GM12878 (cell line): ENCODE data around the gene CUEDC1.

Source experiments
- ATF2 ChIP-seq: IDR thresholded peaks from 2 replicates; pipeline ENCODE4 v1.6.1; 2012; ENCODE audit warnings: low read length, inconsistent platforms
- CTCF ChIP-seq, 3 experiments: IDR thresholded peaks in 2 of 3; conservative IDR thresholded peaks in 1 of 3; 2 replicates each; pipeline ENCODE4 v1.5.1; 2011; ENCODE audit warnings: low read depth in 3 of 3, low read length in 3 of 3, mild to moderate bottlenecking in 3 of 3, control low read depth in 2 of 3, moderate library complexity in 2 of 3, inconsistent platforms in 1 of 3, mixed read lengths in 1 of 3; ENCODE audit not compliant: control insufficient read depth in 2 of 3, insufficient read depth in 1 of 3; ENCODE audit errors: extremely low read depth in 1 of 3
- DPF2 ChIP-seq: fragments of 450-650 bp; IDR thresholded peaks from 2 replicates; pipeline ENCODE4 v1.6.1; 2017; ENCODE audit warnings: mild to moderate bottlenecking
- EP300 ChIP-seq, 2 experiments: fragments of 150-350 bp in 1 of 2; IDR thresholded peaks; 2 replicates each; pipeline ENCODE4 v1.6.1; 2011 to 2012; ENCODE audit warnings: low read depth in 2 of 2, low read length in 2 of 2, borderline replicate concordance in 1 of 2, improper control_type of control experiment in 1 of 2, inconsistent platforms in 1 of 2; ENCODE audit not compliant: control insufficient read depth in 1 of 2
- FOXK2 ChIP-seq: fragments of 450-650 bp; IDR thresholded peaks from 2 replicates; pipeline ENCODE4 v1.6.1; 2017; ENCODE audit warnings: mild to moderate bottlenecking, moderate library complexity
- HDAC2 ChIP-seq: fragments of 200-600 bp; sonication (generic); IDR thresholded peaks from 2 replicates; pipeline ENCODE4 v1.6.1; 2017
- NKRF ChIP-seq: fragments of 450-650 bp; conservative IDR thresholded peaks from 2 replicates; pipeline ENCODE4 v1.6.1; 2017; ENCODE audit warnings: mild to moderate bottlenecking, moderate library complexity
- POLR2AphosphoS5 ChIP-seq: IDR thresholded peaks from 2 replicates; pipeline ENCODE4 v1.6.1; 2011; ENCODE audit warnings: mild to moderate bottlenecking, low read length, inconsistent platforms
- REST ChIP-seq: IDR thresholded peaks from 2 replicates; pipeline ENCODE4 v1.6.1; 2012; ENCODE audit warnings: mild to moderate bottlenecking, low read depth, low read length
- SMAD1 ChIP-seq: fragments of 450-650 bp; IDR thresholded peaks from 2 replicates; pipeline ENCODE4 v1.6.1; 2018; ENCODE audit warnings: mild to moderate bottlenecking, low read depth; ENCODE audit not compliant: partially characterized antibody
- SMC3 ChIP-seq: IDR thresholded peaks from 2 replicates; pipeline ENCODE4 v1.6.1; 2011; ENCODE audit warnings: low read length, improper control_type of control experiment, borderline replicate concordance
- SP1 ChIP-seq: IDR thresholded peaks from one replicate; pipeline ENCODE4 v1.6.1; 2011; ENCODE audit warnings: low read depth, low read length
- USF2 ChIP-seq: IDR thresholded peaks from 2 replicates; pipeline ENCODE4 v1.6.1; 2011; ENCODE audit warnings: low read depth, low read length, improper control_type of control experiment, borderline replicate concordance
- YY1 ChIP-seq: IDR thresholded peaks from 2 replicates; pipeline ENCODE4 v1.6.1; 2011; ENCODE audit warnings: low read depth, mild to moderate bottlenecking, low read length

GRCh38 chr17:57914273-57915142 lies 40.7 kb downstream of the CUEDC1 start:
- TF ChIP-seq FOXK2 (no peak), SP1 (no peak), CTCF (IDR thresholded peaks at IDR 0.05 in 2 of 3, conservative IDR thresholded peaks at IDR 0.05 in 1 of 3; ENCODE audit: control insufficient read depth in 2 of 3, extremely low read depth in 1 of 3, insufficient read depth in 1 of 3, low read depth in 3 of 3, low read length in 3 of 3) (no peak), ATF2 (no peak), YY1 (no peak), EP300 (IDR thresholded peaks at IDR 0.05; ENCODE audit: borderline replicate concordance in 1 of 2, control insufficient read depth in 1 of 2, low read depth in 2 of 2, low read length in 2 of 2) (no peak), NKRF (no peak), DPF2 (no peak), SMC3 (no peak), USF2 (no peak), POLR2AphosphoS5 (no peak), SMAD1 (no peak), HDAC2 (no peak), REST (no peak)
